Measurements from ENCODE around the gene PAMR1. TPM values are rescaled to one million over a fixed set of nuclear protein-coding genes. Genes with fewer than 3 reads are reported as not detected.

Gene PAMR1
- total and polyA plus RNA-seq, 2 donors (not counting 3 experiments of a cell fraction or from before 2014, with no cell fraction given) = not detected

DNA sequence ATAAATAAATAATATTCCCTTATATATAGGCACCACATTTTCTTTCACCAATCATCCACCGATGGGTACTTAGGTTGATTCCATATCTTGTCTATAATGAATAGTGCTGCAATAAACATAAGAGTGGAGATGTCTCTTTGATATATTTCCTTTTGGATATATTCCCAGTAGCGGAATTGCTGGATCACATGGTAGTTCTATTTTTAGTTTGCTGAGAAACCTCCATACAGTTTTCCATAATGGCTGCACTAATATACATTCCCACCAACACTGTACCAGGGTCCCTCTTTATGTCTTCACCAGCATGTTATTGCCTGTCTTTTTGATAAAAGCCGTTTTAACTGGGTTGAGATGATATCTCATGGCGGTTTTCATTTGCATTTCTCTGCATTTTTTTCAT lies 23.6 kb downstream of the PAMR1 start:
- Histone ChIP-seq H3K4me2 (ENCODE audit: insufficient read depth, low read length) (no peak overlapping the region), H3K9ac (replicated peaks; ENCODE audit: extremely low read depth, insufficient read depth, low read length) (no peak overlapping the region), H3K9me3 (replicated peaks; ENCODE audit: control insufficient read depth, insufficient read depth, low read length) (no peaks in the 10 kb centered on the region), H3K4me3 (replicated peaks in 1 of 3; ENCODE audit: insufficient read depth in 1 of 3, low read depth in 1 of 3, low read length in 3 of 3) (no peak overlapping the region), H3K27ac (ENCODE audit: insufficient read depth, low read depth, low read length) (no peak overlapping the region), H4K20me1 (replicated peaks; ENCODE audit: control insufficient read depth, extremely low read depth, insufficient read depth, low read length) (no peaks in the 10 kb centered on the region), H3K79me2 (ENCODE audit: control insufficient read depth, insufficient read depth, low read length) (no peaks in the 10 kb centered on the region), H3K9me1 (replicated peaks; ENCODE audit: control insufficient read depth, extremely low read depth, insufficient read depth, low read length) (no peaks in the 10 kb centered on the region), H3K4me1 (ENCODE audit: control insufficient read depth, extremely low read depth, insufficient read depth, low read length) (no peaks in the 10 kb centered on the region), H3K27me3 (ENCODE audit: control insufficient read depth in 2 of 2, insufficient read depth in 2 of 2, low read length in 2 of 2) (no peaks in the 10 kb centered on the region), H3K36me3 (ENCODE audit: control insufficient read depth in 2 of 2, extremely low read depth in 1 of 2, insufficient read depth in 2 of 2, low read length in 2 of 2) (no peaks in the 10 kb centered on the region), H2AFZ (ENCODE audit: low read depth, low read length) (no peak overlapping the region)
- no TSS peak for BruUV-seq (replicated peaks)
- intact Hi-C loops (cut with micrococcal nuclease) (no loop called here), dilution Hi-C loops (cut with MboI; ENCODE audit: extremely low pct_ligation_motif_present, low sequenced_read_pairs) (no loop called here)
- DNase-seq (ENCODE audit: low read depth, low spot score) = no peak
- TF ChIP-seq MYC (IDR thresholded peaks at IDR 0.05; ENCODE audit: low read depth, low read length) = no peak
- FAIRE-seq = no peak
- ChIA-PET POLR2A (no interaction called here), CTCF (no interaction called here)

DNA sequence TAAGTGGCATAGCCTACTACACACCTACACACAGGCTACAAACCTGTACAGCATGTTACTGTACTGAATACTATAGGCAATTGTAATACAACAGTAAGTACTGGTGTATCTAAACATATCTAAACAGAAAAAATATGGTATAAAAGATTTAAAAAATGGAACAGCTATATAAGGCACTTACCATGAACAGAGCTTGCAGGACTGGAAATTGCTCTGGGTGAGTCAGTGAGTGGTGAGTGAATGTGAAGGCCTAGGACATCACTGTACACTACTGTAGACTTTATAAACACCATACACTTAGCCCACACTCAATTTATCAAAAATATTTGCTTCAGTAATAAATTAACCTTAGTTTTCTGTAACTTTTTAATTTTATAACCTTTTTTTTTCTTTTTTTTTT lies 24.7 kb downstream of the PAMR1 start:
- H3K9me3 ChIP-seq (replicated peaks; ENCODE audit: control insufficient read depth, insufficient read depth, low read length) = no peaks in the 10 kb centered on the region
- H3K9me1 ChIP-seq (replicated peaks; ENCODE audit: control insufficient read depth, extremely low read depth, insufficient read depth, low read length) = no peaks in the 10 kb centered on the region
- TF ChIP-seq JUN (IDR thresholded peaks at IDR 0.05; ENCODE audit: borderline replicate concordance, insufficient read depth, insufficient read length, low read depth) = no peak
- TF ChIP-seq POLR2AphosphoS5 (IDR thresholded peaks at IDR 0.05; ENCODE audit: insufficient read depth, low read depth, low read length) = no peak
- TF ChIP-seq POLR2A (IDR thresholded peaks at IDR 0.05; ENCODE audit: low read depth, low read length) = no peak
- no peak for TF ChIP-seq GATA2 (IDR thresholded peaks at IDR 0.05; ENCODE audit: insufficient read depth, insufficient read length, low read depth, low read length)
- no peak for TF ChIP-seq MYC (IDR thresholded peaks at IDR 0.05; ENCODE audit: low read depth, low read length)
- no peak for TF ChIP-seq FOS (IDR thresholded peaks at IDR 0.05; ENCODE audit: borderline replicate concordance, insufficient read depth, low read length)
- TF ChIP-seq EZH2 (IDR thresholded peaks at IDR 0.05; ENCODE audit: borderline replicate concordance, low read depth, low read length, severe bottlenecking) = no peak
- TF ChIP-seq, protein P1, sequence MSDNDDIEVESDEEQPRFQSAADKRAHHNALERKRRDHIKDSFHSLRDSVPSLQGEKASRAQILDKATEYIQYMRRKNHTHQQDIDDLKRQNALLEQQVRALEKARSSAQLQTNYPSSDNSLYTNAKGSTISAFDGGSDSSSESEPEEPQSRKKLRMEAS (IDR thresholded peaks at IDR 0.05; ENCODE audit: insufficient read depth, insufficient read length) = no peak
- TF ChIP-seq, protein P2, sequence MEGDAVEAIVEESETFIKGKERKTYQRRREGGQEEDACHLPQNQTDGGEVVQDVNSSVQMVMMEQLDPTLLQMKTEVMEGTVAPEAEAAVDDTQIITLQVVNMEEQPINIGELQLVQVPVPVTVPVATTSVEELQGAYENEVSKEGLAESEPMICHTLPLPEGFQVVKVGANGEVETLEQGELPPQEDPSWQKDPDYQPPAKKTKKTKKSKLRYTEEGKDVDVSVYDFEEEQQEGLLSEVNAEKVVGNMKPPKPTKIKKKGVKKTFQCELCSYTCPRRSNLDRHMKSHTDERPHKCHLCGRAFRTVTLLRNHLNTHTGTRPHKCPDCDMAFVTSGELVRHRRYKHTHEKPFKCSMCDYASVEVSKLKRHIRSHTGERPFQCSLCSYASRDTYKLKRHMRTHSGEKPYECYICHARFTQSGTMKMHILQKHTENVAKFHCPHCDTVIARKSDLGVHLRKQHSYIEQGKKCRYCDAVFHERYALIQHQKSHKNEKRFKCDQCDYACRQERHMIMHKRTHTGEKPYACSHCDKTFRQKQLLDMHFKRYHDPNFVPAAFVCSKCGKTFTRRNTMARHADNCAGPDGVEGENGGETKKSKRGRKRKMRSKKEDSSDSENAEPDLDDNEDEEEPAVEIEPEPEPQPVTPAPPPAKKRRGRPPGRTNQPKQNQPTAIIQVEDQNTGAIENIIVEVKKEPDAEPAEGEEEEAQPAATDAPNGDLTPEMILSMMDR (IDR thresholded peaks at IDR 0.05; ENCODE audit: extremely low read depth in 1 of 2, insufficient read depth in 1 of 2, low read depth in 1 of 2, low read length in 2 of 2) = no peak
- no peak overlapping the region for H3K4me2 ChIP-seq (ENCODE audit: insufficient read depth, low read length)
- no TSS peak for BruUV-seq (replicated peaks)
- ChIA-PET CTCF (interaction anchor here (0.7 kb wide), 1 partner anchor 758 kb away, joined by 3 read pairs; no protein-coding TSS in a partner anchor), POLR2A (interaction anchor here (0.7 kb wide), 1 partner anchor 240 kb away, joined by 6 read pairs; no protein-coding TSS in a partner anchor)
- DNase-seq (ENCODE audit: low read depth, low spot score) (no peak), FAIRE-seq (no peak)
- no peak overlapping the region for H2AFZ ChIP-seq (ENCODE audit: low read depth, low read length)
- intact Hi-C loops (cut with micrococcal nuclease) = no loop called here
- no peak overlapping the region for H3K4me3 ChIP-seq (replicated peaks in 1 of 3; ENCODE audit: insufficient read depth in 1 of 3, low read depth in 1 of 3, low read length in 3 of 3)
- H3K36me3 ChIP-seq (ENCODE audit: control insufficient read depth in 2 of 2, extremely low read depth in 1 of 2, insufficient read depth in 2 of 2, low read length in 2 of 2) = no peaks in the 10 kb centered on the region
- no peaks in the 10 kb centered on the region for H4K20me1 ChIP-seq (replicated peaks; ENCODE audit: control insufficient read depth, extremely low read depth, insufficient read depth, low read length)
- H3K27ac ChIP-seq (ENCODE audit: insufficient read depth, low read depth, low read length) = no peak overlapping the region
- H3K9ac ChIP-seq (replicated peaks; ENCODE audit: extremely low read depth, insufficient read depth, low read length) = no peak overlapping the region
- dilution Hi-C loops (cut with MboI; ENCODE audit: extremely low pct_ligation_motif_present, low sequenced_read_pairs) = no loop called here
- no peaks in the 10 kb centered on the region for H3K4me1 ChIP-seq (ENCODE audit: control insufficient read depth, extremely low read depth, insufficient read depth, low read length)
- no peaks in the 10 kb centered on the region for H3K79me2 ChIP-seq (ENCODE audit: control insufficient read depth, insufficient read depth, low read length)
- H3K27me3 ChIP-seq (ENCODE audit: control insufficient read depth in 2 of 2, insufficient read depth in 2 of 2, low read length in 2 of 2) = no peaks in the 10 kb centered on the region
